Tibial artery (tissue), 4 donors: ENCODE measurements around the gene C9orf85.
"Not testable (repeated sequence)": the region's sequence is repeated elsewhere in the genome, so short reads cannot be mapped to it uniquely, and the experiment has no call there.

Experiments
- DNase-seq, 2 donors: peaks; one replicate each; pipeline ENCODE4 v3.0.0-alpha.2; 2019
- H3K27ac ChIP-seq, 2 donors: fragments of 200-600 bp; sonication (generic) in 1 of 2; 1 replicate in 1 of 2; 2 replicates in 1 of 2; pipeline ENCODE4 v1.5.1; 2018 to 2019; ENCODE audit warnings: mild to moderate bottlenecking in 1 of 2
- H3K27me3 ChIP-seq, 2 donors: fragments of 200-600 bp; sonication (generic) in 1 of 2; one replicate each; pipeline versions ENCODE4 v1.5.1 to v1.6.0; 2016 to 2019
- H3K36me3 ChIP-seq, 3 donors: fragments of 200-600 bp; sonication (generic) in 2 of 3; one replicate each; pipeline ENCODE4 v1.5.1; 2016 to 2019; ENCODE audit warnings: mild to moderate bottlenecking in 2 of 3
- H3K4me1 ChIP-seq, 4 donors: fragments of 200-600 bp; sonication (generic) in 2 of 4; 1 replicate in 3 of 4; 2 replicates in 1 of 4; pipeline ENCODE4 v1.5.1; 2016 to 2019
- H3K4me3 ChIP-seq, 2 donors: fragments of 200-600 bp; sonication (generic) in 1 of 2; 1 replicate in 1 of 2; 2 replicates in 1 of 2; pipeline ENCODE4 v1.5.1; 2018 to 2019; ENCODE audit warnings: mild to moderate bottlenecking in 2 of 2
- H3K9me3 ChIP-seq, 3 donors: fragments of 200-600 bp; sonication (generic) in 1 of 3; one replicate each; pipeline ENCODE4 v1.5.1; 2016 to 2019
- CTCF ChIP-seq, 2 experiments: fragments of 200-600 bp in 1 of 2; fragments of 450-650 bp in 1 of 2; IDR thresholded peaks; one replicate each; pipeline ENCODE4 v1.5.1; 2017 to 2019; ENCODE audit warnings: antibody characterized with exemption in 2 of 2, mild to moderate bottlenecking in 1 of 2, moderate library complexity in 1 of 2
- intact Hi-C: fragments of 100-400 bp; cut with DNase I; formaldehyde crosslinking; loops from one replicate; pipeline ENCODE4 v1.15.0; 2023; ENCODE audit warnings: low total_unique reads

C9orf85 gene

GRCh38 chr9:71895955-71896354 is 15.5 kb upstream of the C9orf85 start:
- intact Hi-C loops = no loop called here
- TF ChIP-seq CTCF (IDR thresholded peaks at IDR 0.05) = no peak

GRCh38 chr9:71896761-71897160 is 14.7 kb upstream of the C9orf85 start:
- peaks cover 0 to 60% (median 16%) of the 10 kb centered on the region in 4 donors for H3K4me1 ChIP-seq
- H3K27me3 ChIP-seq = no peaks in the 10 kb centered on the region
- no peaks in the 10 kb centered on the region for H3K36me3 ChIP-seq
- H3K27ac ChIP-seq = no peak overlapping the region
- DNase-seq = no peak
- no peak overlapping the region for H3K4me3 ChIP-seq
- intact Hi-C loops = no loop called here
- no peaks in the 10 kb centered on the region for H3K9me3 ChIP-seq
- TF ChIP-seq CTCF (IDR thresholded peaks at IDR 0.05) = no peak

More at GRCh38 chr9:71895955-71896354, 15.5 kb upstream of the C9orf85 start:
- Histone ChIP-seq H3K27ac (no peak overlapping the region), H3K4me1 (peaks cover 0 to 67% (median 16%) of the 10 kb centered on the region in 4 donors), H3K36me3 (no peaks in the 10 kb centered on the region), H3K27me3 (no peaks in the 10 kb centered on the region), H3K4me3 (no peak overlapping the region), H3K9me3 (no peaks in the 10 kb centered on the region)
- DNase-seq = no peak

- no peaks in the 10 kb centered on the region for H3K36me3 ChIP-seq
- intact Hi-C loops = no loop called here
- no peaks in the 10 kb centered on the region for H3K9me3 ChIP-seq
- no peak overlapping the region for H3K27ac ChIP-seq
- TF ChIP-seq CTCF (IDR thresholded peaks at IDR 0.05) = no peak
- no peak overlapping the region for H3K4me3 ChIP-seq
- DNase-seq = no peak
- no peaks in the 10 kb centered on the region for H3K27me3 ChIP-seq
- H3K4me1 ChIP-seq = peaks cover 0 to 64% (median 16%) of the 10 kb centered on the region in 4 donors
These were observed 13.9 kb upstream of the C9orf85 start for GRCh38 chr9:71897577-71897976.

- intact Hi-C loops, H3K9me3 ChIP-seq, H3K27ac ChIP-seq, H3K4me3 ChIP-seq, H3K27me3 ChIP-seq, H3K36me3 ChIP-seq, DNase-seq: not testable (repeated sequence)
- H3K4me1 ChIP-seq = peaks cover 0 to 76% (median 18%) of the 10 kb centered on the region in 4 donors
These were observed 12.7 kb upstream of the C9orf85 start for GRCh38 chr9:71898756-71899155.

GRCh38 chr9:71901695-71902597 is 9.5 kb upstream of the C9orf85 start:
- no peak overlapping the region for H3K27ac ChIP-seq

More at GRCh38 chr9:71901695-71902597, 9.5 kb upstream of the C9orf85 start:
- intact Hi-C loops = no loop called here
- Histone ChIP-seq H3K36me3 (no peaks in the 10 kb centered on the region), H3K27me3 (no peaks in the 10 kb centered on the region), H3K9me3 (no peaks in the 10 kb centered on the region), H3K4me1 (peaks cover 0 to 75% (median 6%) of the 10 kb centered on the region in 4 donors), H3K4me3 (no peak overlapping the region)
- TF ChIP-seq CTCF (IDR thresholded peaks at IDR 0.05) = no peak
- DNase-seq = no peak
